HCT116 (cell line): Measurements from ENCODE around the gene CTSH. TPM values are rescaled to one million over a fixed set of nuclear protein-coding genes. Genes with fewer than 3 reads are reported as not detected.

Experiments
- ATAC-seq: fragments of 200-7000 bp; cut with Tn5 transposase; 2 replicates; pipeline ENCODE4 v1.9.1; 2020; ENCODE audit warnings: mild to moderate bottlenecking, moderate library complexity
- BruUV-seq: library from RNA; stranded (reverse); fragments of 400-500 nt; replicated peaks from 2 replicates; lab custom pipeline; 2021; lab: Mats Ljungman, UMichigan
- CTCF ChIA-PET: fragments of 300-600 bp; sonication (Branson Sonifier 250); formaldehyde crosslinking; loops from one replicate; lab custom pipeline; 2021; ENCODE audit warnings: antibody characterized with exemption; lab: Charles Lee
- POLR2A ChIA-PET: fragments of 300-600, 350-600 bp; sonication (Branson Sonifier 250); formaldehyde crosslinking; loops from one replicate; lab custom pipeline; 2021; ENCODE audit warnings: antibody characterized with exemption; lab: Charles Lee
- RAD21 ChIA-PET, 2 experiments: fragments of 300-600 bp; sonication (Branson Sonifier 250); formaldehyde crosslinking; loops; one replicate each; lab custom pipeline; 2023; ENCODE audit warnings: low total read pairs in 2 of 2; ENCODE audit not compliant: uncharacterized antibody in 2 of 2, unreplicated experiment in 2 of 2, low non-redundant PET in 1 of 2; lab: Charles Lee
- DNase-seq: peaks from one replicate; pipeline ENCODE4 v3.0.0-alpha.2; 2010; ENCODE audit warnings: low read depth, low spot score
- H2AFZ ChIP-seq: fragments of 200-600 bp; shearing (Covaris generic), sonication (generic); 2 replicates; pipeline ENCODE4 v1.6.1; 2017; ENCODE audit warnings: low read depth, mixed run types, mixed read lengths, antibody characterized with exemption, low read length; ENCODE audit not compliant: poor library complexity, severe bottlenecking
- H3K27ac ChIP-seq: 2 replicates; pipeline ENCODE4 v1.5.1; 2012; ENCODE audit warnings: low read depth, low read length
- H3K27me3 ChIP-seq: fragments of 200-600 bp; sonication (generic); 2 replicates; pipeline ENCODE4 v1.6.1; 2016; ENCODE audit warnings: mixed run types, low read length, mixed read lengths; ENCODE audit not compliant: insufficient read depth
- H3K36me3 ChIP-seq, 2 experiments: fragments of 200-500 bp in 1 of 2; fragments of 200-600 bp in 1 of 2; sonication (Bioruptor generic) in 1 of 2; sonication (generic) in 1 of 2; 2 replicates each; pipeline versions ENCODE4 v1.5.1 to v1.6.1; 2014 to 2016; ENCODE audit warnings: low read length in 2 of 2, inconsistent platforms in 1 of 2, mixed read lengths in 1 of 2, mixed run types in 1 of 2; ENCODE audit not compliant: insufficient read depth in 2 of 2, control insufficient read depth in 1 of 2
- H3K4me1 ChIP-seq, 2 experiments: fragments of 200-600 bp in 1 of 2; sonication (generic) in 1 of 2; 2 replicates each; pipeline versions ENCODE4 v1.5.1 to v1.6.1; 2012 to 2017; ENCODE audit warnings: low read length in 2 of 2, inconsistent platforms in 1 of 2, mild to moderate bottlenecking in 1 of 2, mixed read lengths in 1 of 2, mixed run types in 1 of 2, moderate library complexity in 1 of 2; ENCODE audit not compliant: insufficient read depth in 2 of 2, control insufficient read depth in 1 of 2
- H3K4me2 ChIP-seq: fragments of 200-600 bp; sonication (generic); 2 replicates; pipeline ENCODE4 v1.6.1; 2017; ENCODE audit warnings: mixed run types, low read length, mixed read lengths
- H3K4me3 ChIP-seq, 2 experiments: fragments of 200-600 bp in 1 of 2; sonication (generic) in 1 of 2; replicated peaks in 1 of 2; 2 replicates each; pipeline ENCODE4 v1.5.1; 2011 to 2016; ENCODE audit warnings: low read length in 2 of 2, control low read depth in 1 of 2, low read depth in 1 of 2, mild to moderate bottlenecking in 1 of 2, mixed read lengths in 1 of 2, mixed run types in 1 of 2
- H3K79me2 ChIP-seq: fragments of 200-600 bp; sonication (generic); 2 replicates; pipeline ENCODE4 v1.6.1; 2017; ENCODE audit warnings: mild to moderate bottlenecking, mixed run types, low read length, moderate library complexity, mixed read lengths; ENCODE audit not compliant: insufficient read depth
- H3K9ac ChIP-seq: fragments of 200-600 bp; sonication (generic); 2 replicates; pipeline ENCODE4 v1.6.1; 2016; ENCODE audit warnings: low read length, mixed read lengths
- H3K9me2 ChIP-seq: fragments of 200-600 bp; sonication (generic), shearing (Covaris generic); 2 replicates; pipeline ENCODE4 v1.6.1; 2017; ENCODE audit warnings: mixed run types, mild to moderate bottlenecking, moderate library complexity; ENCODE audit not compliant: insufficient read depth
- H3K9me3 ChIP-seq, 2 experiments: fragments of 200-500 bp in 1 of 2; fragments of 200-600 bp in 1 of 2; sonication (Bioruptor generic) in 1 of 2; sonication (generic) in 1 of 2; 2 replicates each; pipeline ENCODE4 v1.6.1; 2014 to 2017; ENCODE audit warnings: low read length in 2 of 2, mixed read lengths in 2 of 2, inconsistent platforms in 1 of 2, low read depth in 1 of 2, mild to moderate bottlenecking in 1 of 2, mixed run types in 1 of 2, moderate library complexity in 1 of 2; ENCODE audit not compliant: control insufficient read depth in 1 of 2, insufficient read depth in 1 of 2
- H4K20me1 ChIP-seq: fragments of 200-600 bp; sonication (generic), shearing (Covaris generic); 2 replicates; pipeline ENCODE4 v1.6.1; 2017; ENCODE audit warnings: mixed run types, mild to moderate bottlenecking, moderate library complexity; ENCODE audit not compliant: insufficient read depth
- ATF3 ChIP-seq: IDR thresholded peaks from 2 replicates; pipeline ENCODE4 v1.6.1; 2012
- CBX3 ChIP-seq: IDR thresholded peaks from 2 replicates; pipeline ENCODE4 v1.6.1; 2012; ENCODE audit warnings: low read depth
- CEBPB ChIP-seq: IDR thresholded peaks from 2 replicates; pipeline ENCODE4 v1.6.1; 2012; ENCODE audit warnings: low read depth
- EGR1 ChIP-seq: IDR thresholded peaks from 2 replicates; pipeline ENCODE4 v1.6.1; 2012; ENCODE audit warnings: low read depth
- ELF1 ChIP-seq: IDR thresholded peaks from 2 replicates; pipeline ENCODE4 v1.6.1; 2012; ENCODE audit warnings: low read depth, borderline replicate concordance
- JUND ChIP-seq: IDR thresholded peaks from 2 replicates; pipeline ENCODE4 v1.6.1; 2012
- POLR2AphosphoS5 ChIP-seq: IDR thresholded peaks from 2 replicates; pipeline ENCODE4 v1.6.1; 2011; ENCODE audit warnings: mild to moderate bottlenecking, low read depth, low read length, moderate library complexity
- RAD21 ChIP-seq: IDR thresholded peaks from 2 replicates; pipeline ENCODE4 v1.6.1; 2012; ENCODE audit warnings: low read depth, mild to moderate bottlenecking
- SIN3A ChIP-seq: IDR thresholded peaks from 2 replicates; pipeline ENCODE4 v1.6.1; 2012; ENCODE audit warnings: low read depth
- TCF7L2 ChIP-seq: IDR thresholded peaks from 2 replicates; pipeline ENCODE4 v1.7.0; 2011; ENCODE audit warnings: borderline replicate concordance, inconsistent platforms; ENCODE audit not compliant: insufficient read depth, insufficient read length; ENCODE audit errors: extremely low read depth
- ZFX ChIP-seq: fragments of 450-650 bp; IDR thresholded peaks from 2 replicates; pipeline ENCODE4 v1.6.1; 2017
- ZNF274 ChIP-seq: fragments of 200-500 bp; sonication (Bioruptor generic); IDR thresholded peaks from 2 replicates; pipeline ENCODE4 v1.6.1; 2014; ENCODE audit warnings: mild to moderate bottlenecking, low read depth, low read length, inconsistent platforms
- intact Hi-C: fragments of 100-400 bp; cut with micrococcal nuclease; formaldehyde crosslinking; loops from 2 replicates; pipeline ENCODE4 v1.10.0; 2022
- total RNA-seq: library from RNA; stranded (reverse); gene quantifications from one replicate; pipeline ENCODE4 v1.2.1, GENCODE V29; 2021; ENCODE audit not compliant: unreplicated experiment
- TF ChIP-seq, protein P1 (sequence below), 3 experiments: fragments of 200-600 bp in 1 of 3; sonication (generic) in 1 of 3; IDR thresholded peaks in 2 of 3; conservative IDR thresholded peaks in 1 of 3; 2 replicates each; pipeline ENCODE4 v1.5.1; 2012 to 2017; ENCODE audit warnings: low read depth in 2 of 3, low read length in 2 of 3, antibody characterized with exemption in 1 of 3, borderline replicate concordance in 1 of 3, control low read depth in 1 of 3, mild to moderate bottlenecking in 1 of 3, mixed read lengths in 1 of 3, mixed run types in 1 of 3, moderate library complexity in 1 of 3; ENCODE audit not compliant: insufficient read depth in 1 of 3

The CTSH gene
- total RNA-seq, 1 experiment from 2014 or later = 37.5 TPM

GRCh38 chr15:78993257-78993930, 48.5 kb upstream of the CTSH start (continued):
- TF ChIP-seq ATF3 = no peak

GRCh38 chr15:78992416-78993256, 47.8 kb upstream of the CTSH start:
- TF ChIP-seq CEBPB = no peak
- no peak for TF ChIP-seq CBX3
- TF ChIP-seq RAD21 = no peak
- TF ChIP-seq JUND = no peak
- no peak for TF ChIP-seq EGR1
- no peak for TF ChIP-seq ZFX
- TF ChIP-seq, protein P1, sequence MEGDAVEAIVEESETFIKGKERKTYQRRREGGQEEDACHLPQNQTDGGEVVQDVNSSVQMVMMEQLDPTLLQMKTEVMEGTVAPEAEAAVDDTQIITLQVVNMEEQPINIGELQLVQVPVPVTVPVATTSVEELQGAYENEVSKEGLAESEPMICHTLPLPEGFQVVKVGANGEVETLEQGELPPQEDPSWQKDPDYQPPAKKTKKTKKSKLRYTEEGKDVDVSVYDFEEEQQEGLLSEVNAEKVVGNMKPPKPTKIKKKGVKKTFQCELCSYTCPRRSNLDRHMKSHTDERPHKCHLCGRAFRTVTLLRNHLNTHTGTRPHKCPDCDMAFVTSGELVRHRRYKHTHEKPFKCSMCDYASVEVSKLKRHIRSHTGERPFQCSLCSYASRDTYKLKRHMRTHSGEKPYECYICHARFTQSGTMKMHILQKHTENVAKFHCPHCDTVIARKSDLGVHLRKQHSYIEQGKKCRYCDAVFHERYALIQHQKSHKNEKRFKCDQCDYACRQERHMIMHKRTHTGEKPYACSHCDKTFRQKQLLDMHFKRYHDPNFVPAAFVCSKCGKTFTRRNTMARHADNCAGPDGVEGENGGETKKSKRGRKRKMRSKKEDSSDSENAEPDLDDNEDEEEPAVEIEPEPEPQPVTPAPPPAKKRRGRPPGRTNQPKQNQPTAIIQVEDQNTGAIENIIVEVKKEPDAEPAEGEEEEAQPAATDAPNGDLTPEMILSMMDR (IDR thresholded peaks at IDR 0.05 in 2 of 3, conservative IDR thresholded peaks at IDR 0.05 in 1 of 3; ENCODE audit: borderline replicate concordance in 1 of 3, insufficient read depth in 1 of 3, low read depth in 2 of 3, low read length in 2 of 3) = no peak
- TF ChIP-seq POLR2AphosphoS5 = no peak
- TF ChIP-seq ELF1 = no peak
- no peak for TF ChIP-seq TCF7L2
- TF ChIP-seq SIN3A = no peak
- no peak for TF ChIP-seq ZNF274
- no peak for TF ChIP-seq ATF3
- H3K4me2 ChIP-seq = no peak overlapping the region
- ATAC-seq (no peak), DNase-seq (no peak)
- H3K79me2 ChIP-seq = no peaks in the 10 kb centered on the region
- H2AFZ ChIP-seq = no peak overlapping the region
- no peaks in the 10 kb centered on the region for H3K27me3 ChIP-seq
- no peaks in the 10 kb centered on the region for H3K9me2 ChIP-seq
- no peak overlapping the region for H3K9ac ChIP-seq
- CTCF ChIA-PET = interaction anchor here (1.0 kb wide), 1 partner anchor 14 kb away, joined by 4 read pairs; no protein-coding TSS in a partner anchor
- no peaks in the 10 kb centered on the region for H4K20me1 ChIP-seq
- H3K36me3 ChIP-seq = no peaks in the 10 kb centered on the region
- intact Hi-C loops = no loop called here
- H3K4me3 ChIP-seq = no peak overlapping the region
- no peaks in the 10 kb centered on the region for H3K9me3 ChIP-seq
- RAD21 ChIA-PET = no interaction called here
- no peak overlapping the region for H3K27ac ChIP-seq
- peaks cover 12 to 31% of the 10 kb centered on the region in 2 experiments for H3K4me1 ChIP-seq
- BruUV-seq = no TSS peak
- POLR2A ChIA-PET = no interaction called here
